HG03354 (cell line): ENCODE data around the gene MYLK.
"Not testable (repeated sequence)": the region's sequence is repeated elsewhere in the genome, so short reads cannot be mapped to it uniquely, and the experiment has no call there.

ENCODE experiments used
- ATAC-seq: cut with Tn5 transposase; IDR thresholded peaks from one replicate; pipeline ENCODE4 v1.9.1; 2021; ENCODE audit warnings: mild to moderate bottlenecking; ENCODE audit not compliant: unreplicated experiment, poor library complexity, severe bottlenecking

Gene MYLK

DNA sequence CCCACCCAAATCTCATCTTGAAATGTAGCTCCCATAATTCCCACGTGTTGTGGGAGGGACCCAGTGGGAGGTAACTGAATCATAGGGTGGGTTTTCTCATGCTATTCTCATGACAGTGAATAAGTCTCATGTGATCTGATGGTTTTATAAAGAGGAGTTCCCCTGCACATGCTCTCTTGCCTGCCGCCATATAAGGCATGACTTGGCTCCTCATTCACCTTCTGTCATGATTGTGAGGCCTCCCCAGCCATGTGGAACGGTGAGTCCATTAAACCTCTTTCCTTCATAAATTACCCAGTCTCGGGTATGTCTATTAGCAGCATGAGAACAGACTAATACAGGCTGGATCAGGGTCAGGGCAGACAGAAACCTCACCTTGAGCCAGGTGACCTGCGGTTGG lies 145.6 kb downstream of the MYLK start:
- not testable (repeated sequence) for ATAC-seq

DNA sequence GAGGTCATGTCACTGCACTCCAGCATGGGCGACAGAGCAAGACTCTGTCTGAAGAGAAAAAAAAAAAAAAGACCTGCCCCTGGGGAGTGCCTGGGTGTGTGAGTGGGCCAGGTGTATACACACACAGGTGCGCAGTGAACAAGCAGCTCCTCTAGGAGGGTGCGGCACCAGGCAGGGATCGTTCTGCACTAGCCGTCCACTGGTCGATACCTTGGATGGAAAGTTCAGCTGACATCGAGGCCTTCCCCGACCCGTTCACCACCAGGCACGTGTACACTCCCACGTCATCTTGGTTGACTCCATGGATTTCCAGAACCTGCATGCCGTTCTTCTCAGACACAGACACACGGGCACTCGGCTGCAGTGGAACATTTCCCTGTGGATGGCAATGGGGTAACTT lies 147.0 kb downstream of the MYLK start:
- ATAC-seq, result no peak

DNA sequence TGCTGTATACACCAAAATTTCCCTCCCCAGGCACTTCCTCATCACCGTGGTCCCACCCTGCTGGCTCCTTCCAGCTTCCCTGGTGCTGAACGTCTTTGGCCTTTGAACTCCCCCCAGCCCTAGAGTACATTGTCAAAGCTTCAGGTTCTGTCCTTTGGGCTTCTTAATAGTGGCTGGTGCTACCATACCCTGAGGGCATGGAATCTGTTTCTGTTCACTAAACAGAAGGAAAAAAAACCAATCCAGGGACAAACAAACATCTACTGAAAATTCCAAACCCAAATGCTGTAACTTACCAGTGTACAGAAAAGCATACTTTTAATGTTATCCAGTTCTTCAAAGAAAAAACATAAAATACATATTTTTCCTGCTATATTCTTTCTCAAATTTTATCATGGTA lies 148.7 kb downstream of the MYLK start:
- ATAC-seq, result no peak

DNA sequence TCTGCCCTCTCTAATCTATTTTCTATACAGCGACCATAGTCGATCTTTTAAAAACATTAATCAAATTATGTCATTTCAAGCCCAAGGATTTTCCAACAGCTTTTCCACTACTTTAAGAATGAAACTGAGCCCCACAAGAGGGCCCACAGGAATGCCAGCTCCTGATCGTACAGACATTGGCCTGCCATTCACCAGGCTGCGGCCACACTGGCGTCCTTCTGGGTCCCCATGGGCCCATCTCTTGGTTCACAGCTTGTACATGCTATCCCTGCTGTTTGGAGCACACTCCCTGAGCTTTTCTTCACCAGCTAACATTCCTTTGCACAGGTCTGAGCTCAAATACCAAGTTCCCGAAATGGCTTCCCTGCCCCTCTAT lies 149.6 kb downstream of the MYLK start:
- ATAC-seq, result no peak

DNA sequence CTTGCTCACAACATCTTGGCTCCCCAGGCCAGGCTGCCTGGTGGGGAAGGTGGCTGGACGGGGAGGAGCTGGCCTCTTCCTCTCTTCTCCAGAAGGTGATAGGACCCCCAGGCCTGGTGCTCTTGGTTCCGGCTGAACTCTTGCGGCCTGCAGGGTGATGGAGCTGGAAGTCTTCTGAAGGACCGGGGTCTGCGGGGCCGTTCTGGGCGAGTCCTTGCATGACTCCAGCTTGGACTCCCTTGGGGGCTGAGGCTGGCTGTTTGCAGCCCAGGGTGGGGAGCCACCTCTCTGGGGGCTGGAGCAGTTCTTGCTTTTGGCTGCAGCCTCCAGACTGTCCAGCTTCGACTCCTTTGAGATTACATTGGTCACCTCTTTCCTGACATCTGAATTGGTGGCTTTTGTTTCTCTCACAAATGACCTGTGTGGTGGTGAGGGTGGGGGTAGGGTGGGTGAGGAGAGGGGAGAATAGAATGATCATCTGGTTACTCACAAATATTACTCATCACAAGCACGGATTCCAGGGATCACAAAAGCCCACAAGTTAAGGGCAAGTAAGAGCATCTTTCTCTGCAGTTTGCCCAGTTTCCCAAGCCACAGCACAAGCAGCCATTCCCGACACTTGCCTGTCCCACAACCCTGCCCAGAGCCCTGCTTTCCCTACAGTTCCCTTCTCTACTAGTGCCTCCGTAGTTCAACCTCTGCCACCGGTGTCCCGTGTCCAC lies 150.2 kb downstream of the MYLK start:
- ATAC-seq, result no peak

DNA sequence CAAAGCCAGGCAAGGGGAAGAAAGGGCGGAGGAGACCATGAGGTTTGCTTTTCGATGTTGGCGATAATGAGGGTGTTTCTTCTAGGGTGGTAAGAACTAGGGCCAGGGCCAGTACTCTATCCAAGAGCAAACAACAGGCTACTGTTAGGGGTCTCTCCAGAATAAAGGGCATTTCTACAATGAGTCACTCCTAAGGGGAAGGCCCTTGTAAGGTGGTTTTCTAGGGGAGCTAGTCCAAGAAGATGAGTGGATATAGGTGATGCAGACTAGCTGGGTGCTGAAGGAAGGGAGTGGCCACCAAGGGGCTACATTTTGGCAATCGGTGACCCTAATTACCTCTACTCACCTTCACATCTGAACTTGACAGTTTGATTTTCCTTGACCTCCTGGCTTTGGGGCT lies 150.8 kb downstream of the MYLK start:
- ATAC-seq, result no peak

DNA sequence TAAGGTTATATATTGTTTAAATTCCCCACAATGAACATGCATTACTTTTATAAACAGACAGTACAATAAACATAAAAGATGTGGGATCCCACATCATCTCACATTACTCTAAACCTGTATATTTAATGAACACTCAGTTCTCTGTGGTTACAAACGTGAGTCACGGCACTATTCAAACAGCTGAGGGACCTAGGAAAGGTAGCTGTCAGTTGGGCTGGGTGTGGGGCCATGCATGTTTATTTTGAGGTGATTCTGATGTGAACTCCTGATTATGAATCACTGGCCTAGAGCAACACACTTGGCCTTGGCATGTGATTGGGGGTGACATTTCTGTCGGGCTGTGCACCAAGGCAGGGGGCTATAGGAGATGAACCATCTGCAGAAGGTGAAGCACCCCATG lies 151.7 kb downstream of the MYLK start:
- ATAC-seq, result no peak

DNA sequence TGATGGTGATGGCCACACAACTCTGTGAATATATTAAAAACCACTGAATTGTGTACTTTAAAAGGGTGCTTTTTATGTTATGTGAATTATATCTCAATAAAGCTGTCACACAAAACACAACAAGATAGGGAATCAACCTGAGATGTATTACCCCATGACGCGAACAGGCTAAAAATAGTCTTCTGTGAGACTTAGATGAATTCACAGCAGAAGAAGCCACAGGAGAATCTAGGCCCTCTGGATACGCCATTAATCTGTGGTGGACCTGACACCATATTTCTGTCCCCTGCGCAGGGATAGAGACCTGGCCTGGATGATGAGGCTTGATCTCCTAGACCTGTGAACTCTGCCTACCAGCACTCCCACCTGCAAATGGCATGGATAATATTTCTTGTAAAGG lies 153.3 kb downstream of the MYLK start:
- no peak for ATAC-seq

DNA sequence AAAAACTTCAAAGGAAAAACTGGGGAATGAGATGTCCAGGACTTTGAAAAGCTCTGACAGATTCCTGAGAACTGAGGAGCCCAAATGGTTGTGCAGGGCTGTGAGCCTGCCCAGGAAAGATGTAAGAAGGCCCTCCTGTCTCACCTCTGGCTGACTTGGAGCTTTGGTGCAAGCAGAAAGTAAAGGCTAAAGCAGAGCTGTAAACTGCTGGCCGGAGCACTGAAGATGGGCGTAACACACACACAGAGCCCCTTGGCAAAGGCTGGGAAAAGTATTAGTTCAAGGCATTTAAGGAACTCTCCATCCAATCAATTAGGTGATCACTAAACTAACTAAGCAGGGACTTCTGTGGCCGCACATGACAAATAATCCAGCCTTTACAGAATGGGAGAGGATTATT lies 155.1 kb downstream of the MYLK start:
- no peak for ATAC-seq

DNA sequence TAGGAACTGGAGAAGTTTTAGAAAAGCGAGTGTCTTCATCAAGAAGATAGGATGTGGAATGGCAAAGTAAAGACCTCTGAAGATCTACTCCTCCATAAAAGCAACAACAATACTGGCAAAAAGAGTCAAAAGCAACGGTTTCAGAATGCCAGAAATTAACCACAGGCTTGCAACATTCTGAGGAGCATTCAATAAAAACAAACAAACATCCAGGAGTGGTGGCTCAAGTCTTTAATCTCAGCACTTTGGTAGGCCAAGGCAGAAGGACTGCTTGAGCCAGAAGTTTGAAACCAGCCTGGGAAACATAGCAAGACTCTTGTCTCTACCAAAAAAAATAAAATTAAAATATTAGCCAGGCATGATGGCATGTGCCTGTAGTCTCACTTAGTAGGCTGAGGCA lies 156.1 kb downstream of the MYLK start:
- no peak for ATAC-seq

DNA sequence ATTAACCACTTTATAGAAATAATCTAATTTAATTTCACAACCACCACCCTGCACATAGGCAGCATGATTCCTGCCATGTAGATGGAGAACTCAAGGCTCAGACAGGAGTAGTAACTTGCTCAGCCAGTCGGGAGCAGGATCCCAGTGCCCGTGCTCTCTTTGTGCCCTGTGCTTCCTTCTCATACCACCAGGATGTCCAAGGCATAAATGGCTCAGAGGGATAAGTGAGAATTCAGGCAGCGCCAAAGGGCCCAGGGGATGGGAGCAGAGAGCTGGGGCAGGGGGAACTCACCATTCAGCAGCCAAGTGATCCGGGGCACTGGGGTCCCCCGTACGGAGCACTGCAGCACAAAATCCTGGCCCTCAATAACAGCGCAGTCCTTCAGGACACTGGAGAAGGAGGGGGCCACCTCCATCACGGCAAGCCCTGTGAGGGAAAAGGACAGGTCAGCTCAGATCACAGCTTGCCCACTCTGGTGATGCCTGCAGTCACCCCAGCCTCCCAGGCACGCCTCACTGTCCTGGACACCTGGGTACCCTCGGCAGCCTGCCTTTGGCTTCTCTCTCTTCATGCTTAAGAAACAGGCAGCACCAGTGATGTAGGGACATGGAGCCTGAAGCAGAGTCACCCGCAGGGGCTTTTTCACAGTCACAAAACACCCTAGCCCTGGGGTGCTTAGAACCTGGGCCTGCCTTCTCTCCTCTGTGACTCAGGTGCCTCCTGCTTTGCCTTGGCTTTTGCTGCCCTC lies 158.3 kb downstream of the MYLK start:
- ATAC-seq, result no peak

DNA sequence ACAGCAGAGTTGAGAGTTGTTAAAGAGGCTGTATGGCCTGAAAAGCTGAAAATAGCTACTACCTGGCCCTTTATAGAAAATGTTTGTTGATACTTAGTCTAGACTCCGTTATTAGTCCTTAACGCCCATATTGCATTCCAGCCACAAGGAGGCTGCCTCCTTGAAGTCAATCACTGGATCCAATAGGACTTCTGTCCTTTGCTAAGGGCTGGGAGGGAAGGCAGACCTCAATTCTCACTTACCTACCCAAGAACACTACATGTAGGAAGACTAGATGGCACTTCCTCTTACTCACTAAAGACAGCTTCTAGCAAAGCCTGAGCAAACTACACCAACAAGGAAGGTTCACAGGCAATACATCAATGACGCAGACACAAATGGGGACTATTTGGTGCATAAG lies 159.8 kb downstream of the MYLK start:
- no peak for ATAC-seq

DNA sequence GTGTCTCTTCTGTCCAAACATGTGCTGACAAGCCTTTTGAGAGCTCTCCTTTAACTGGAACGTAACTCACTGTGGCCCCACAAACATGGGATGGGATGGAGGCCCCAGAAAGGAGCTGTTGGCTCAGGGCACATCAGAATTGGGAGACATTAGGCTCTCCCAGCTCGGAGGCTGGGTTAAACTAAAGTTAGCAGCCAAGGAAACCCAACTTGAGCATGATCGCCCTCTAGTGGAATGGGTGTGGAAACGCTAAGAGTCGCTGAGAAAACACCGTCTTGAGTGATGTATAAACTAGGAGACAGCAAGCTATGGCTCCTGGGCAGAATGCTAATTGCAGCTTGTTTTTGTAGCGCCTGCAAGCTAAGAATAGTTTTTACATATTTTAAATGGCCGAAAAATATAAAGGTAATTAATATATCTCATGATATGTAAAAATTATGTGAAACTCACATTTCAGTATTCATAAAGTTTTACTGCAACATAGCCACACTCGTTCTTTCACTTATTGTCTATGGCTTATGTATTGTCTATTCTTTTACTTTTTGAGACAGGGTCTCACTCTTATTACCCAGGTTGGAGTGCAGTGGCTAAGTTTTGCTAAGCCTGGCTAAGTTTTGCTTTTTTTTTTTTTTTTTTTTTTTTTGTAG lies 160.5 kb downstream of the MYLK start:
- ATAC-seq, result no peak

DNA sequence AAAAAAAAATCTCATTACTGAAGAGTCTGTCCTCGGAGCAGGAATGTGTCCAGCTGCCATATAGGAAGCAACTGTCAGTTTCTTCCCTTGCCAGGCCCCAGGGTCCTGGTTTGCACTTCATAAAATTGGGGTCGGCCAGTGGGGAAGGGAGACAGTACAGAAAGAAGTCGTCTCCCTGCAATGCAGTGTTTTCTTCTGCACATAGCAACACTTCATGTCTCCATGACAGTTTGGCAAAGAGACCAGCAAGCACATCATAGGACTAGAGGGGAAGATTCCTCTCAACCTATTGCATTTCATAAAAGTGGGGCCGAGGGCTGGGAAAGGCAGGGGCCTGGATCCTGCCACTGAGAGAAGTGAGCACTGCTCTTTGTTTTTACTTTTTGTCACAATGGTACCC lies 161.1 kb downstream of the MYLK start:
- ATAC-seq, result no peak

DNA sequence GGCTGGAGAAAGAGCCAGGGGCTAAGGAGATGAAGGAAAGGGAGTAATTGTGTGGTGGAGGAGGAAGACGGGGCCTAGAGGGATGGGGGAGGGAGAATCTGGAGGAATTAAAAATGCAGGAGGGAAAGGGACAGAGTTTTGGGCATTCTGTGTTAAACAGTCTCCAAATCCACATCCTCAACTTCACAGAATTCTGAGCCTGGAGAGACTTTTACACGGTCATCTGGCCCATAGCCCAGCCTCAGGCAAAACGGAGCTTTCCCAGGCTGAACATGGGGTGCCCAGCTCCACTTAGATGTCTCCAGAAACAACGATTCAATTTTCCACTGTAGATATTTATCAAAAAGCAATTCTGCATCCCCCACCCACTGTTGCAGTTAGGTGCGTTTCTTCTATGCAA lies 161.7 kb downstream of the MYLK start:
- ATAC-seq, result no peak

DNA sequence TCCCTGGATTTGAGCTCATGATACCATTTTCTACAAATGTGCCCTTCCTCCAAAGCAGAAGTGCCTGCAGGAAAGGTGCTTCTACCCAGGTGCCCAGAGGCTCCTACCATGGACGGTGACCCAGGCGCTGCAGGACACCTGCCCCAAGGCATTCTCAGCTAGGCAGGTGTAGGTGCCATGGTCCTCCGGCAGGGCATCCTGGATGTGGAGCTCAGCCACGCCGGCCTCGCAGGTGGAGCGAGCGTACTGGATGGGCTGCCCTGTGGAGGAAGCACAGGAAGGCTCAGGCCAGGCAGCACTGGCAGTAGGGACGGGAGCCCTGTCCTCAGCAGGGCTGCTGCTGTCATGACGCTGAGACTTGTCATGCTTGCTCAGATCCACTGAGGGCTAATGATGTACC lies 162.1 kb downstream of the MYLK start:
- ATAC-seq, result no peak

DNA sequence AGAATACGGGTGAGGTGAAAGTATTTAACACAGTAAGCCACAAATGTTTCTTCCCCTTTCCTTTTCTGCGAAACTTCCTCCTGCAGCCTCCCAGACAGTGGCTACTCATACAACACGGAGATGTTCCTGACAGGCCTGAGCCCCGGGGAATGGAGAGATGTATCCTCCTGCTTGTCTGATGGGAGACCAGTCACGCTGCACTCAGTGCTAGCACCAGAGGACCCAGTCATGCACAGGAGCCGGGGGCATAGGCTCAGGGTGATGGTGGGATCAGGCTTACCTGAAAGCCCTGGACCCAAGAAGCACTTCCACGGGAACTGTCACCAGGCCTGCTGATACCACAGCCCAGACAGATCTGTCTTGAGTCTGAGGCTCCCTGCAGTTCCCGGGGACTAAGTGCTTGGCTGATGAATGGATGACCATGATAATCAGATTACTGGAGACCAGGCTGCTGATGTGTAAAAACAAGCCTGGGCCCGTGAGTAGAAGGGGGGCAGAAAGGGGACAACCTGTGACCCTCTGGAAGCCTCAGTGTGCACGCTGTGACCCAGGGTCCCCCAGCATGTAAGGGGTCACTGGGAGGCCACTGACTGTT lies 162.9 kb downstream of the MYLK start:
- ATAC-seq, result not testable (repeated sequence)

DNA sequence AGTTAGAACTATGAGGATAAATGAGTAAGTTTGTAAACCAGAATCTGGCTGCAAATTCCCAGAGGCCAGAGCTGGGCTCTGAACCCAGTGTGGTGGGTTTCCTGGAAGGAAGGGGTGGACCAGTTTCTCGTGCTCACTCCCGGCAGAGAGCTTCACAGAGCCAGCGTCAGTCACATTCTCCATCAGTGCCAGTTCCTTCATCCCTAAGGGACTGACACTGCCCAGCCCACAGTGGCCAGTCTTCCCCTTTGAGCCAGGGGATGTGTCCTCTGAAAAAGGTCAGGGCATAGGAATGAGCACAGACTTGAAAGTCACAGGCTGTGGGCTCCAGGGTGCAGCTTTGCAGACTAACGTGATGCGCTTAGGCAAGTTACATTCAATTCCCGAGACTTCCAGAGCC lies 163.5 kb downstream of the MYLK start:
- ATAC-seq, result no peak

DNA sequence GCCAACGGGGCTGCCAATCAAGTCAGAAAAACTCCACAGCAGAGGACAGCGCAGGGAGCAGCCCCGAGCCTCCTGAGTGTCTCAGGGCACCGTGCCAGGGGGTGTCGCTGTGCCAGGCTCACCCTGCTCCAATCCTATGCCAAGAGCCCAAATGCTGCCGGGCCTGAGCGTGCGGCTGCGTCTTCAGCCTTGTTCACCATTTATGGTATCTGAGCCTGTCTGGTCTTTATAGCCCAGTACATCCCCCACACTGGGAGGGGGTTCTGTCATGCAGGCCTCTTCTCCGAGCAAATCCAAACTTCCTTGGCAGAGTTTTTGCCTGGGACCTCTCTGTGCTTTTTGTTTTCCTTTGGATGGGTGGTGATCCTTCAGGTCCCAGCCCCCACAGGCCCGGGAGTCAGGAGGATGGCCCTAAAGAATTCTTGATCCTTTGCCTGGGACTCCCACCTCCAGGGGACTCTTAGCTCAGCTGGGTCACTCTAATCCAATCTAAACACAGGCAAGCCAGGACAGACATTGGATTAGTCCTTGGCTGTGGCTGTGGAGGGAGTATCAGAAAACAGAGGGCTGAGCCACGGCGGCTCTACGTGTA lies 164.2 kb downstream of the MYLK start:
- ATAC-seq, result no peak

DNA sequence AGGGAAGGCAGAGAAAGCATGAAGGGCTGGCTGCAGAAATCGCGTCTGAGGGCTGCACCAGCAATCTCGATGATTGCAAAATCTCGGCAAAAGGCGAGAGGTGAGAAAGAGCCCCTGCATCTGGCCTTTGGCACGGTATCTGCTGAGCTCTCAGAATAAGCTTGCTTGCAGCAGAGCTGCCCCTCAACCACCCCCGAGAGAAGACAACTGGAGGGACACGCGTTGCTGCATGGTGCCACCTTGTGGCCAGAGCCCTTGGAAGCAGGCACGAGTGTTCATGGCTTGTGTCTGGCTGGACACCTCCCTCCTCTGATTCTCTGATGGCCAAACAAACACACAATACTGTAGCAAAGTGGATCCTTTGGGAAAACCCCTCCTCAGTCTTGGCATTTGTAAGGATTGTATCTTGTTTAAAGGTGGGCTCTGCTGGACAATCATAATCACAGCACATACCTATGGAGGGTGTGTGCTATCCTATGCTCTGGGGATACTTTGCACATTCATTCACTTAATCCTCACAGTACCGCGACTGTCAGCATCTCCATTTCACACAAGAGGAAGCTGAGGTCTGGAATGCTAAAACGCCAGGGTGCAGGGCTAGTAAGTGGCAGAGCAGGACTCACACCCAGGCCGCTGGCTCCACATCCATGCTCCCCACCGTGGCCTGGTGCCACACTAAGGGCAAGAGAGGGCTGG lies 164.9 kb downstream of the MYLK start:
- ATAC-seq, result peak; percentile 65
